ENCODE results near the gene TMEFF1.

TMEFF1 gene

GRCh38 chr9:100540327-100540726 lies 67.4 kb downstream of the TMEFF1 start:
- Mint-ChIP-seq H3K4me1 (ENCODE audit: low read depth) (no peaks in the 10 kb centered on the region), H3K27ac (no peak overlapping the region), H3K4me3 (no peak overlapping the region), H3K36me3 (ENCODE audit: low read depth) (no peaks in the 10 kb centered on the region), H3K27me3 (no peaks in the 10 kb centered on the region), H3K9me3 (peaks cover 37% of the 10 kb centered on the region)
- intact Hi-C loops (cut with micrococcal nuclease), result no loop called here

DNA sequence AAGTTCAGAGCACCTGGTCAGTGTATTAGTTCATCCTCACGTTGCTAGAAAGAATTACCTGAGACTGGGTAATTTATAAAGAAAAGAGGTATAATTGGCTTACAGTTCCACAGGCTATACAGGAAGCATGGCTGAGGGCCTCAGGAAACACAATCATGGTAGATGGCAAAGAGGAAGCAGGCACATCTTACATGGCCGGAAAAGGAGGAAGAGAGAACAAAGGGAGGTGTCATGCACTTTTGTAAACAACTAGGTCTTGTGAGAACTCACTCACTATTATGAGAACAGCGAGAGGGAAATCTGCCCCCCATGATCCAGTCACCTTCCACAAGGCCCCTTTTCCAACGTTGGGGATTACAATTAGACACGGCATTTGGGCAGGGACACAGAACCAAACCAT lies 76.1 kb downstream of the TMEFF1 start:
- H3K9me3 Mint-ChIP-seq, result peaks cover 40% of the 10 kb centered on the region
- intact Hi-C loops (cut with micrococcal nuclease), result no loop called here
- no peaks in the 10 kb centered on the region for H3K4me1 Mint-ChIP-seq (ENCODE audit: low read depth)
- no peak overlapping the region for H3K4me3 Mint-ChIP-seq
- no peaks in the 10 kb centered on the region for H3K27me3 Mint-ChIP-seq
- H3K36me3 Mint-ChIP-seq (ENCODE audit: low read depth), result no peaks in the 10 kb centered on the region
- no peak overlapping the region for H3K27ac Mint-ChIP-seq

GRCh38 chr9:100554935-100555401 lies 82.0 kb downstream of the TMEFF1 start:
- H3K36me3 Mint-ChIP-seq (ENCODE audit: low read depth), result no peaks in the 10 kb centered on the region
- no peaks in the 10 kb centered on the region for H3K4me1 Mint-ChIP-seq (ENCODE audit: low read depth)
- intact Hi-C loops (cut with micrococcal nuclease), result no loop called here
- no peaks in the 10 kb centered on the region for H3K27me3 Mint-ChIP-seq
- H3K4me3 Mint-ChIP-seq, result no peak overlapping the region
- peaks cover 1% of the 10 kb centered on the region for H3K9me3 Mint-ChIP-seq
- H3K27ac Mint-ChIP-seq, result no peak overlapping the region

GRCh38 chr9:100555471-100555870 lies 82.5 kb downstream of the TMEFF1 start:
- no peaks in the 10 kb centered on the region for H3K27me3 Mint-ChIP-seq
- H3K27ac Mint-ChIP-seq, result no peak overlapping the region
- no peak overlapping the region for H3K4me3 Mint-ChIP-seq
- no peaks in the 10 kb centered on the region for H3K9me3 Mint-ChIP-seq
- H3K4me1 Mint-ChIP-seq (ENCODE audit: low read depth), result no peaks in the 10 kb centered on the region
- H3K36me3 Mint-ChIP-seq (ENCODE audit: low read depth), result no peaks in the 10 kb centered on the region
- intact Hi-C loops (cut with micrococcal nuclease), result no loop called here

GRCh38 chr9:100557053-100557452 lies 84.1 kb downstream of the TMEFF1 start:
- no peak overlapping the region for H3K4me3 Mint-ChIP-seq
- H3K9me3 Mint-ChIP-seq, result no peaks in the 10 kb centered on the region
- H3K27me3 Mint-ChIP-seq, result no peaks in the 10 kb centered on the region
- H3K36me3 Mint-ChIP-seq (ENCODE audit: low read depth), result no peaks in the 10 kb centered on the region
- H3K27ac Mint-ChIP-seq, result no peak overlapping the region
- H3K4me1 Mint-ChIP-seq (ENCODE audit: low read depth), result no peaks in the 10 kb centered on the region
- intact Hi-C loops (cut with micrococcal nuclease), result no loop called here

- Mint-ChIP-seq H3K9me3 (no peaks in the 10 kb centered on the region), H3K36me3 (ENCODE audit: low read depth) (no peaks in the 10 kb centered on the region), H3K27ac (no peak overlapping the region), H3K4me3 (no peak overlapping the region), H3K4me1 (ENCODE audit: low read depth) (no peaks in the 10 kb centered on the region), H3K27me3 (no peaks in the 10 kb centered on the region)
- intact Hi-C loops (cut with micrococcal nuclease), result no loop called here
These were observed 88.3 kb downstream of the TMEFF1 start for GRCh38 chr9:100561256-100561655.

GRCh38 chr9:100567856-100568255 lies 94.9 kb downstream of the TMEFF1 start:
- intact Hi-C loops (cut with micrococcal nuclease), result no loop called here
- Mint-ChIP-seq H3K27ac (no peak overlapping the region), H3K9me3 (no peaks in the 10 kb centered on the region), H3K4me3 (no peak overlapping the region), H3K27me3 (no peaks in the 10 kb centered on the region), H3K4me1 (ENCODE audit: low read depth) (no peaks in the 10 kb centered on the region), H3K36me3 (ENCODE audit: low read depth) (no peaks in the 10 kb centered on the region)

DNA sequence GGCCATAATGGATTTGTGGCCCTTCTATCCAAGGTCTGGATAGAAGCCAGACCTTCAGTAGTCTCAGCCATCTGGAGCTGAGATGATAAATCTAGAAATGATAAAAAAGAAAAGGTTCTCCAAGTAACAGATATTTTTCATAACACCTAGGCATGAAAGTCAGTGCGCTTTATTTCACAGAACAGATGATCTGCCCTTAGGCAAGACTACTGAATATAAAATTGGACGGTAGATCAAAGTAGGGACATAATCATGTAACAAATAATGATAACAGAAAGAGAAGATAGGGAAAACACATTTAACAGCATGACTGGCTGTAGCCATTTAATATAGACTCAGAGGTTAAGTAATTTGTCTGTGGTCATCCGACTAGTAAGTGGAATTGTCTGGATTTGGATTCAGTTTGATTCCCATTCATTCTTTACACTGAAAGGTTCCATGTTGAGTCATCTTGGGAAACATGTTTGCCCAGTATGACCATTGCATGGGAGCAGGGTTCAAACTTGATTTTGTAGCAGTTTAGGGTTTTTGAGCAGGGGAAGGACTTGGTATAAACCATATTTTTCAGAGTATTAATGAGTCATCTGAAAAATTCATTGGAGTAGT lies 100.8 kb downstream of the TMEFF1 start:
- Mint-ChIP-seq H3K27me3 (no peaks in the 10 kb centered on the region), H3K4me3 (no peak overlapping the region), H3K27ac (no peak overlapping the region), H3K4me1 (ENCODE audit: low read depth) (no peaks in the 10 kb centered on the region), H3K9me3 (no peaks in the 10 kb centered on the region), H3K36me3 (ENCODE audit: low read depth) (no peaks in the 10 kb centered on the region)
- intact Hi-C loops (cut with micrococcal nuclease), result no loop called here

DNA sequence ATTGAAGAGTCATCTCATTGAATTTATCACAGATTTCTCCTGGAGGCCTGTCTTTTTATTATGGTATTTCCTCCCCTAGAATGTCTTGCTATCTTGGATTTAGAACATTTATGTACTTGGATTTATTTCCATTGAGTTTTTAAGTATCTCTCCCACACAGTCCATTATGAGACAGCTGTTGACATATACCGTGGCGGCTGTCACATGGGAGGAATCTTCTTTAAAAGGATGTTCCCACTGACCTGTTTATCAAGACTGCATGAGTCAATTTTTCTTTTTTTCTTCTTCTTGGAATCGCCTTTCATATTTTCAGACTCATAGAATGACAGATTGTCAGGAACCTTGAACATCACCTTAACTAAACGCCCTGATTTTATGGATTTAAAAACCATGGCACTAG lies 102.1 kb downstream of the TMEFF1 start:
- intact Hi-C loops (cut with micrococcal nuclease), result no loop called here
- Mint-ChIP-seq H3K9me3 (no peaks in the 10 kb centered on the region), H3K4me1 (ENCODE audit: low read depth) (no peaks in the 10 kb centered on the region), H3K36me3 (ENCODE audit: low read depth) (no peaks in the 10 kb centered on the region), H3K4me3 (no peak overlapping the region), H3K27ac (no peak overlapping the region), H3K27me3 (no peaks in the 10 kb centered on the region)

- H3K4me3 Mint-ChIP-seq, result no peak overlapping the region
- H3K4me1 Mint-ChIP-seq (ENCODE audit: low read depth), result no peaks in the 10 kb centered on the region
- intact Hi-C loops (cut with micrococcal nuclease), result no loop called here
- no peaks in the 10 kb centered on the region for H3K27me3 Mint-ChIP-seq
- H3K36me3 Mint-ChIP-seq (ENCODE audit: low read depth), result no peaks in the 10 kb centered on the region
- no peaks in the 10 kb centered on the region for H3K9me3 Mint-ChIP-seq
- no peak overlapping the region for H3K27ac Mint-ChIP-seq
These were observed 102.9 kb downstream of the TMEFF1 start for GRCh38 chr9:100575765-100576386.

GRCh38 chr9:100577776-100578448 lies 105.0 kb downstream of the TMEFF1 start, which contains the start of gene CAVIN4:
CAVIN4 (plus strand) TSS chr9:100578079; CDS start chr9:100578144, 65 bp downstream.
- H3K4me3 Mint-ChIP-seq, result no peak within 1 kb of the TSS
- H3K27ac Mint-ChIP-seq, result no peak within 1 kb of the TSS
- intact Hi-C loops (cut with micrococcal nuclease), result no loop called here
- no peaks in the 10 kb centered on the region for H3K9me3 Mint-ChIP-seq
- H3K4me1 Mint-ChIP-seq (ENCODE audit: low read depth), result no peaks in the 10 kb centered on the region
- H3K36me3 Mint-ChIP-seq (ENCODE audit: low read depth), result no peaks in the 10 kb centered on the region
- no peaks in the 10 kb centered on the region for H3K27me3 Mint-ChIP-seq

DNA sequence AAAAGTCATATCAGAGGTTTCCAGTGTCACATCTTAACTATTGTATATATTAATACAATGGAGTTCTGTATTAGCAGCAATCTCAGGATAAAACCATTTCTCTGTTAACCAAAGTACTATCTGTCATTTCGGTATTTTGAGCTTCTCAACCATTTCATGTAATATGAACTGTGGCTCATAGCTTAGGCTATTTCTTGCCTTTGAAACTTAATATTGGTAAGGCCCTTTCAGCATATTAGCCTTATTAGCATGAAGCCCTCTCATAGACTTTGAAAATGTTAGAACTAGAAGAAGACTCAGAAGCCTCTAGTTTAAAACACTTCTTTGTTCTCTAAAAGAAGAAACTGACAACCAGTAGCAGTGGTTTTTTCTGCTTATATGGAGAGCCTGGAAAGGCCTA lies 105.7 kb downstream of the TMEFF1 start:
- H3K36me3 Mint-ChIP-seq (ENCODE audit: low read depth), result no peaks in the 10 kb centered on the region

DNA sequence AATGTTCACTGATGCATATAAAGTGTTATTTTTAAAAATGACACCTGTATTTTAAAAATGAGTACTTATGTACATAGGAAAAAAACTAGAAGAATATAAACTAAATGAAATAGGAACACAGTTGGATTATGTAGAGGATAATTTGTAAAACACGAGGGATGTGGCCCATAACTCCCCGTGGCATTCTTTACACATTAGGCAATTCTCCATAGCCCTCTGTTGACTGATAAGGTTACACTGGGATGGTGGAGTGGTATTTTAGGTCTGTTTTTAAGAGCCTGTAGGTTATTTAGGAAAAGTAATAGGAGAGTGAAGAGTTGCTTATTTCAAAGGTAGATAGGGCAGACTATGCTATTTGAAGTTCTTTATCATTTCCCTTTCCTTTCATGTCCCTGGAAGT lies 106.7 kb downstream of the TMEFF1 start:
- Mint-ChIP-seq H3K27ac (no peak overlapping the region), H3K9me3 (no peaks in the 10 kb centered on the region), H3K4me1 (ENCODE audit: low read depth) (no peaks in the 10 kb centered on the region), H3K36me3 (ENCODE audit: low read depth) (no peaks in the 10 kb centered on the region), H3K27me3 (no peaks in the 10 kb centered on the region), H3K4me3 (no peak overlapping the region)
- intact Hi-C loops (cut with micrococcal nuclease), result no loop called here

More for the DNA sequence above, 105.7 kb downstream of the TMEFF1 start:
- H3K4me1 Mint-ChIP-seq (ENCODE audit: low read depth), result no peaks in the 10 kb centered on the region
- no peaks in the 10 kb centered on the region for H3K27me3 Mint-ChIP-seq
- H3K9me3 Mint-ChIP-seq, result no peaks in the 10 kb centered on the region
- intact Hi-C loops (cut with micrococcal nuclease), result no loop called here
- H3K4me3 Mint-ChIP-seq, result no peak overlapping the region
- no peak overlapping the region for H3K27ac Mint-ChIP-seq

DNA sequence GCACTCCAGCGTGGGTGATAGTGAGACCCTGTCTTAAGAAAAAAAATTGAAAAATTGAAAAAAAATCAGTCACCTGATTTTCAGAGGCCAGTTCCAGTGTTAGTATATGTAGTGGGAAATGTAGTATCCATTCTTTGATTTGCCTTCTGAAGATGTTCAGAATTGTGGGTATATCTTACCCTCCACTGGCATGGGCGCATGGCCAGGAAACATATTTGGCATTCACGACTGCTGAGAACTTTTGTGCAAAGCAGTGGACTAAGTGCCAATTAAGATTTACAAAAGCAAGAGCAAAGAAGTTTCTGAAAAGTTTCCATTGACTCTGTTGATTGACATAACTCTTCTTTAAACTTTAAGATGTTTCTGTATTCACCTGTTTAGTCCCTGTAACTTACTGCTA lies 107.3 kb downstream of the TMEFF1 start:
- intact Hi-C loops (cut with micrococcal nuclease), result no loop called here
- Mint-ChIP-seq H3K27me3 (no peaks in the 10 kb centered on the region), H3K27ac (no peak overlapping the region), H3K9me3 (no peaks in the 10 kb centered on the region), H3K4me3 (no peak overlapping the region), H3K4me1 (ENCODE audit: low read depth) (no peaks in the 10 kb centered on the region), H3K36me3 (ENCODE audit: low read depth) (no peaks in the 10 kb centered on the region)

All from dendritic cell treated with granulocyte-macrophage colony-stimulating factor and Interleukin-4, amounts not matched to agents 40 ng/mL and 50 ng/mL, for 4 days (primary cell).